ENCODE data around the gene MMAB.

MMAB gene

GRCh38 chr12:109534456-109534855 lies 38.8 kb downstream of the MMAB start:
- DNase-seq (ENCODE audit: low read depth) = no peak
- no peaks in the 10 kb centered on the region for H3K4me1 ChIP-seq (ENCODE audit: control insufficient read depth, insufficient read depth, low read length)
- no peak overlapping the region for H3K9ac ChIP-seq (ENCODE audit: low read length)
- H3K36me3 ChIP-seq (ENCODE audit: control insufficient read depth, insufficient read depth, low read length, severe bottlenecking) = peaks cover 47% of the 10 kb centered on the region
- H3K27me3 ChIP-seq (replicated peaks; ENCODE audit: control insufficient read depth, insufficient read depth, low read length) = no peaks in the 10 kb centered on the region
- no peaks in the 10 kb centered on the region for H3K9me3 ChIP-seq (ENCODE audit: control insufficient read depth, low read length)
- no peak overlapping the region for H3K4me3 ChIP-seq (ENCODE audit: low read length)

- DNase-seq (ENCODE audit: low read depth) = no peak
- H3K27me3 ChIP-seq (replicated peaks; ENCODE audit: control insufficient read depth, insufficient read depth, low read length) = no peaks in the 10 kb centered on the region
- no peaks in the 10 kb centered on the region for H3K9me3 ChIP-seq (ENCODE audit: control insufficient read depth, low read length)
Observed at GRCh38 chr12:109533487-109533740, 39.9 kb downstream of the MMAB start.

DNA sequence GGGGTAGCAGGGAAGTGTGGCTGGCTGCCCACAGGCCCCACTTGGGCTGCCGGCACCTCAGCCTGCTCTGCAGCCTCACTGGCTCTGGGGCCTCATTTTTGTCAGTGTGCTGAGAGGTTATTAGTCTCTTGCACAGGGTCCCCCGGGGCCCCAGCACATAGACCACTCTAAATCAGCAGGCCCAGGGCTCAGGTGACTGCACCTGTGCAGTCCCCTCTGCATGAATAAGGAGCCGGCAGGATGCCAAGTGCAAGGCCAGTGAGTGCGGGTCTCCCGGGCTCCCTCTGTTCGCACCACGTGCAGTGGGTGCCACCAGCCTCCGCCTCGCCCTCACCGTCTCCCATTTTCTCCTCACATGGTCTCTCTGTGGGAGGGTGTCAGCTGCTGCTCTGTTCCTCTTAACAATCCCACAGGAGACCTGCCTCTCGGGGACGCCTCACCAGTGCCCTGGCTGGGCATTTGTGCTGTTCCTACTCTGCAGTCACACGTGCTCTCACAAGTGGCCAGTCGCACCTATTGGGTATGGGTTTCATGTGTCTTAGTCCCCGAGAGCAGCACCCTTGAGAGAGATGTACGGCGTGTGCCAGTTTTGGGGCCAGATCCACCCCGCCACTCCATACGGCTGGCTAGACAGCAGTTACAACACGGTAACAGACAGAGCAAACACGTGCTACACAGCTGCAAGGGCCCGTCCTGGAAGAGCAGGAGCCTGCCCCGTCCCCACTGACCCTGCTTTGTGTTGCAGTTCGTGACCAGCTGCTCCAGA lies 40.4 kb downstream of the MMAB start:
- no peaks in the 10 kb centered on the region for H3K4me1 ChIP-seq (ENCODE audit: control insufficient read depth, insufficient read depth, low read length)
- H3K4me3 ChIP-seq (ENCODE audit: low read length) = no peak overlapping the region
- peaks cover 55% of the 10 kb centered on the region for H3K36me3 ChIP-seq (ENCODE audit: control insufficient read depth, insufficient read depth, low read length, severe bottlenecking)
- no peak overlapping the region for H3K9ac ChIP-seq (ENCODE audit: low read length)
- no peak for DNase-seq (ENCODE audit: low read depth)
- H3K27me3 ChIP-seq (replicated peaks; ENCODE audit: control insufficient read depth, insufficient read depth, low read length) = no peaks in the 10 kb centered on the region
- no peaks in the 10 kb centered on the region for H3K9me3 ChIP-seq (ENCODE audit: control insufficient read depth, low read length)

More at GRCh38 chr12:109533487-109533740, 39.9 kb downstream of the MMAB start:
- Histone ChIP-seq H3K4me1 (ENCODE audit: control insufficient read depth, insufficient read depth, low read length) (no peaks in the 10 kb centered on the region), H3K4me3 (ENCODE audit: low read length) (no peak overlapping the region), H3K36me3 (ENCODE audit: control insufficient read depth, insufficient read depth, low read length, severe bottlenecking) (peaks cover 52% of the 10 kb centered on the region), H3K9ac (ENCODE audit: low read length) (no peak overlapping the region)

DNA sequence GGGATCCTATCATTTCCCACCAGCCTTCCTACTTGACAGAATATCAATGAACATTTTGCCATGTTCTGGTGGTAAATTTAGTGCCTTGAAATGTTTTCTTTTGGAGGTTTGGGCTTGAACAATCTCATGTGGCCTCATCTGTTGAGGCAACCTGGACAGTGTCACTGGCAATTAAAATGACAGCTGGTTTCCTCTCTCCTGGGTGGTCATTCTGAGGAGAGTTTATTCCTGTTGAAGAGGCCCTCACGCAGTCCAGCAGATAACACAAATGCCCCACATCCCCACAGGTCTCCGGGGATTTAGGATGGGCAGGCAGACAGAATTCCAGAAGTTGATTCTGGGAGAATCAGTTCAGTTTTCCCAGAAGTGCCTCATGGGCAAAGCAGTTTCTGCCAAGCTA lies 41.9 kb downstream of the MMAB start:
- H3K4me1 ChIP-seq (ENCODE audit: control insufficient read depth, insufficient read depth, low read length) = no peaks in the 10 kb centered on the region
- no peak for DNase-seq (ENCODE audit: low read depth)
- peaks cover 68% of the 10 kb centered on the region for H3K36me3 ChIP-seq (ENCODE audit: control insufficient read depth, insufficient read depth, low read length, severe bottlenecking)
- H3K27me3 ChIP-seq (replicated peaks; ENCODE audit: control insufficient read depth, insufficient read depth, low read length) = no peaks in the 10 kb centered on the region
- no peaks in the 10 kb centered on the region for H3K9me3 ChIP-seq (ENCODE audit: control insufficient read depth, low read length)
- no peak overlapping the region for H3K9ac ChIP-seq (ENCODE audit: low read length)
- no peak overlapping the region for H3K4me3 ChIP-seq (ENCODE audit: low read length)

DNA sequence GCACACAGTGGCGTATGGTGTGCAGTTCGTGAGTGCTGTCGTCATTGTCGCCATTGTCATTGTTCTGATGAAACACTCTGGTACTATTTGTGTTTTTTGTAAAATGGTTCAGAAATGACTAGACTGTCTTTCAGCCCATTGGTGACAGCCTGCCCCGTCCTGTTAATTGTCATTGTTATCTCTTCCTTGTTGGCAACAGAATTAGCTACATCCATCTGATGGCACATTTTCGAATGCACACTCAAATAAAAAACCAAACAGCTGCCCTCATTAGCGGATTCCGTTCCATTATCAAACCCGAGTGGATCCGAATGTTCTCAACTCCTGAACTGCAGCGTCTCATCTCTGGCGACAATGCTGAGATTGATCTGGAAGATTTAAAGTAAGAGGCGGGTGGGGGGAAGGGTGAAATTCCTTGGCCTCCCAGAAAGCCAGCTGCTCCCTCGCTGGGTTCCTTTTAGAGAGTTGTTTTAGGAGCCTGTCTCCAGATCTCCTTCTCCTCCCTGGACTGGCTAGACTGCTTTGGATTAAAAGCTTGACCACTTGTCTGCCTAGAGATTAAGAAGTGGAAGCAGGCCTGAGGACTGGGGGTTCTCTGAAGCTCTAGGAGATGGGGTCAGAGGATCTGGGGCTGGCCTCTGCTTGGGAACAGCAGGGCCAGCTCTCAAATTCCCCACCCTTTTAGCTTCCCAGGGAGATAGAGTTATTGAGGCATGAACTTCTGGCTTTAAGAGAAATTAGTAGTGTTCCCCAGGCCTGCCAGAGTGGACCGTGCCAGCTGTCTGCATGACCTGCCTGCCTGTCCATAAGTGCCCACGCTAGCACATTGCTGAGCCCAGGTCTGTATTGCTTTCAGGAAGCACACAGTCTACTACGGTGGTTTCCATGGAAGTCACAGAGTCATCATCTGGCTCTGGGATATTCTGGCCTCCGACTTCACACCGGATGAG lies 43.3 kb downstream of the MMAB start:
- H3K27me3 ChIP-seq (replicated peaks; ENCODE audit: control insufficient read depth, insufficient read depth, low read length) = no peaks in the 10 kb centered on the region
- H3K4me3 ChIP-seq (ENCODE audit: low read length) = no peak overlapping the region
- H3K4me1 ChIP-seq (ENCODE audit: control insufficient read depth, insufficient read depth, low read length) = no peaks in the 10 kb centered on the region
- H3K9ac ChIP-seq (ENCODE audit: low read length) = no peak overlapping the region
- DNase-seq (ENCODE audit: low read depth) = no peak
- no peaks in the 10 kb centered on the region for H3K9me3 ChIP-seq (ENCODE audit: control insufficient read depth, low read length)
- H3K36me3 ChIP-seq (ENCODE audit: control insufficient read depth, insufficient read depth, low read length, severe bottlenecking) = peaks cover 71% of the 10 kb centered on the region

DNA sequence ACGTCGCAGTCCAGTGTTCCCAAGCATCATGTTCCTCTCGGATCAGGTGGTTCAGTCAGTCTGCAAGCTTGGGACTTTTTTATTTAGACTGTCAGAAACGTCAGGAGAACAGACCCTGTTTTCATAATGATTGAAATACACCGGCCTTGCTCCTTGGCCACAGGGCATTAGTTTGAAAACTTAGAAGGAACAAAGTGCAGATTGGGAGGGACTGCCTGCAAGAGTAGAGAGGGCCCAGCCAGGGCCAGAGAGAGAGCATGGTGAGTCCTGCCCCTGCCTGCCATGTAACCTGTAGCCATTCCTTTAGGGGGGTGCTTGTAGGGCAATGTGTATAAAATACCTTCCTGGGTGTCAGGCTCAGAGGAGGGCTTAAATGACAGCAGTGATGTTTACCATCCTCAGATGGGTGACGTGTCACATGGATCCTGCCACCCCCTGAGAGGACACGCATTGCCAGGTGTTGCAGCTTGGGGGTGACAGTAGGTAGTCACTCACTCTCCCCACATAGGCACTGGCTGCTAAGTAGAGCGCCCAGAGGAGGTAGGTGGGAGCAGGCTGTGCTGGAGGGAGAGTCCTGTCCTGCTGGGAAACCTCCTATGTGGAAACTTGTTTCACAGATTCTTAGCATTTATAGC lies 45.7 kb downstream of the MMAB start:
- peaks cover 77% of the 10 kb centered on the region for H3K36me3 ChIP-seq (ENCODE audit: control insufficient read depth, insufficient read depth, low read length, severe bottlenecking)
- no peak for DNase-seq (ENCODE audit: low read depth)
- no peaks in the 10 kb centered on the region for H3K4me1 ChIP-seq (ENCODE audit: control insufficient read depth, insufficient read depth, low read length)

DNA sequence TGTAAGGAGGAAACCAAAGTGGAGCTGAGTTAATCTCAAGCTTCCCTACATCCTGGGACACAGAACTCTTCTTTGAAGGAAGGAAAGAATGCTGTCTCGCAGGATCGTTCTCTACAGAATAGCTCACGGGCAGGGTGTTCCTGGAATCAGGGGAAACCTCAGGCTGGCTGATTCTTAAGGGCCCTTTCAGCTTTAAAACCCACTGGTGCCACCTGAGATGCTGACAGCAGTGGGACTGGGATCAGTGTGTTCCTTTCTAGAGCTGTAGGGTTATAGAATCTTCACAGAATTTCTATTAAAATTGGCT lies 48.1 kb downstream of the MMAB start:
- Histone ChIP-seq H3K36me3 (ENCODE audit: control insufficient read depth, insufficient read depth, low read length, severe bottlenecking) (peaks cover 85% of the 10 kb centered on the region), H3K4me1 (ENCODE audit: control insufficient read depth, insufficient read depth, low read length) (no peaks in the 10 kb centered on the region), H3K4me3 (ENCODE audit: low read length) (no peak overlapping the region), H3K27me3 (replicated peaks; ENCODE audit: control insufficient read depth, insufficient read depth, low read length) (no peaks in the 10 kb centered on the region), H3K9me3 (ENCODE audit: control insufficient read depth, low read length) (no peaks in the 10 kb centered on the region), H3K9ac (ENCODE audit: low read length) (no peak overlapping the region)
- no peak for DNase-seq (ENCODE audit: low read depth)

More for the DNA sequence above, 45.7 kb downstream of the MMAB start:
- Histone ChIP-seq H3K9ac (ENCODE audit: low read length) (no peak overlapping the region), H3K9me3 (ENCODE audit: control insufficient read depth, low read length) (no peaks in the 10 kb centered on the region), H3K27me3 (replicated peaks; ENCODE audit: control insufficient read depth, insufficient read depth, low read length) (no peaks in the 10 kb centered on the region), H3K4me3 (ENCODE audit: low read length) (no peak overlapping the region)

DNA sequence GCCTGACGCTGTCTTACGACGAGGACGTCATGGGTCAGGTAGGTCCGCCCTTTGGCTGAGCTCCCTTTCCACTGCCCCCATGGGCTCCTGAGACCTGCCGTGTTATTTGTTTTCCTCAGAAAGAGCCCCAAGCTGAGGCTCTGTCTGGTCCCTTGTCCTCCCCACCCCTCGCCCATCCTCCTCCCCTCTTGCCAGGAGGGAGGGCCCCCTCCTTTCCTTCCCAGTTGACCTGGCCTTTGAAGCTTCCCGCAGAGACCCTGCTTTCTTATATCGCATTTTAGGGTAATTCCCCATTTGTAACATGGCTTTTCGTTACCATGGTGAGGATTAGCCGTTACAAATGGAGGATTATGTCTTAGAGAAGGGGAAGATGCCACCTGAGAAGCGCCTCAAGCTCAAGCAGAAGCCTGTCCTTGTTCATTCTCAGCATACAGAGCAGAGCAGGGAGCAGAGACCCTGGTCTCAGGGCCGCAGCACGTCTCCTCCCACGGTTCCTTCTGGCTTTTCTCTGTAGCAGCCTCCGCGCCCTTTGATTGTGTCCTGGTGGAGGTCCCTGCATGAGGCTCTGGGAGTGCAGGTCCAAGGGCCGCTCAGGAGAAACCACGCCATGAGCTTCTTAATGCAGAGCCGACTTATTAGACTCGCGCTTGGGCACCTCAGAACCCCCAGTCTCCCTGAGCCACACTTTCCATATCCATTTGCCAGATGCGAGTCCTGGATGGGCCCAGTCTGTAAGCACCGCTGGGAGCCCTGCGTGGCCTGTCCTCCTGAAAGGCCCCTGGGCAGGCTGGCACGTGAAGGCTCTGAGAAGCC lies 48.6 kb downstream of the MMAB start:
- no peak overlapping the region for H3K4me3 ChIP-seq (ENCODE audit: low read length)
- H3K9me3 ChIP-seq (ENCODE audit: control insufficient read depth, low read length) = no peaks in the 10 kb centered on the region
- no peak overlapping the region for H3K9ac ChIP-seq (ENCODE audit: low read length)
- H3K4me1 ChIP-seq (ENCODE audit: control insufficient read depth, insufficient read depth, low read length) = peaks cover 2% of the 10 kb centered on the region
- peaks cover 86% of the 10 kb centered on the region for H3K36me3 ChIP-seq (ENCODE audit: control insufficient read depth, insufficient read depth, low read length, severe bottlenecking)
- DNase-seq (ENCODE audit: low read depth) = no peak
- H3K27me3 ChIP-seq (replicated peaks; ENCODE audit: control insufficient read depth, insufficient read depth, low read length) = no peaks in the 10 kb centered on the region

- Histone ChIP-seq H3K27me3 (replicated peaks; ENCODE audit: control insufficient read depth, insufficient read depth, low read length) (no peaks in the 10 kb centered on the region), H3K9ac (ENCODE audit: low read length) (no peak overlapping the region), H3K4me3 (ENCODE audit: low read length) (no peak overlapping the region), H3K4me1 (ENCODE audit: control insufficient read depth, insufficient read depth, low read length) (peaks cover 14% of the 10 kb centered on the region), H3K36me3 (ENCODE audit: control insufficient read depth, insufficient read depth, low read length, severe bottlenecking) (peaks cover 81% of the 10 kb centered on the region), H3K9me3 (ENCODE audit: control insufficient read depth, low read length) (no peaks in the 10 kb centered on the region)
- DNase-seq (ENCODE audit: low read depth) = no peak
Observed at GRCh38 chr12:109523504-109523903, 49.8 kb downstream of the MMAB start.

DNA sequence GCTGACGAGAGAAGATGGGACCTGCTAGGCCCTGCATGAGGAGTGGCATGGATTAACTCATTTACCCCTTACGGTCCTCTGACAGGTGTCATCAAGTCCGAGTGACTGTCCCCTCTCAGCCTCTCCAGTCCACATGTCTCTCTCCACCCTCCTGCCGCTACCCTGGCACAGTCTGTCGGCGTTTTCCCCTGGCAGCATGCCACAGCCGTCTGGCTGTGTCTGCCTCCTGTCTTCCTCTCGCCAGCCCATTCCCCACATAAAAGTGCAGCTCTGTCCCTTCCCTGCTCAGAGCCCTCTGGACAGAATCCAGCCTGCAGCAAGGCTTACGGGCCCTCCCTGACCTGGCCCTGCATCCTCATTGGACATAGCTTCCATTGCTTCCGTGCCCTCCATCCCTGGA lies 50.2 kb downstream of the MMAB start:
- H3K36me3 ChIP-seq (ENCODE audit: control insufficient read depth, insufficient read depth, low read length, severe bottlenecking) = peaks cover 83% of the 10 kb centered on the region
- no peaks in the 10 kb centered on the region for H3K27me3 ChIP-seq (replicated peaks; ENCODE audit: control insufficient read depth, insufficient read depth, low read length)
- no peak for DNase-seq (ENCODE audit: low read depth)
- peaks cover 16% of the 10 kb centered on the region for H3K4me1 ChIP-seq (ENCODE audit: control insufficient read depth, insufficient read depth, low read length)
- no peak overlapping the region for H3K9ac ChIP-seq (ENCODE audit: low read length)
- H3K9me3 ChIP-seq (ENCODE audit: control insufficient read depth, low read length) = no peaks in the 10 kb centered on the region
- H3K4me3 ChIP-seq (ENCODE audit: low read length) = no peak overlapping the region

GRCh38 chr12:109521831-109522230 lies 51.5 kb downstream of the MMAB start:
- Histone ChIP-seq H3K36me3 (ENCODE audit: control insufficient read depth, insufficient read depth, low read length, severe bottlenecking) (peaks cover 83% of the 10 kb centered on the region), H3K27me3 (replicated peaks; ENCODE audit: control insufficient read depth, insufficient read depth, low read length) (no peaks in the 10 kb centered on the region), H3K4me3 (ENCODE audit: low read length) (no peak overlapping the region), H3K9ac (ENCODE audit: low read length) (no peak overlapping the region), H3K4me1 (ENCODE audit: control insufficient read depth, insufficient read depth, low read length) (peaks cover 16% of the 10 kb centered on the region), H3K9me3 (ENCODE audit: control insufficient read depth, low read length) (no peaks in the 10 kb centered on the region)
- no peak for DNase-seq (ENCODE audit: low read depth)
